HEK293 (cell line): ENCODE results near the gene NOB1.

Source experiments
- ZBTB1 ChIP-seq: fragments of 450-650 bp; formaldehyde crosslinking; IDR thresholded peaks from 2 replicates; pipeline ENCODE4 v1.5.1; 2016; ENCODE audit warnings: missing biosample characterization, missing genetic modification characterization
- ZNF549 ChIP-seq: fragments of 450-650 bp; IDR thresholded peaks from 2 replicates; pipeline ENCODE4 v1.5.1; 2018; ENCODE audit warnings: missing biosample characterization, missing genetic modification characterization, mild to moderate bottlenecking, inconsistent platforms, moderate library complexity
- ZNF571 ChIP-seq: fragments of 450-650 bp; formaldehyde crosslinking; IDR thresholded peaks from 2 replicates; pipeline ENCODE4 v1.5.0; 2017; ENCODE audit warnings: missing biosample characterization, missing genetic modification characterization
- TF ChIP-seq, protein P1 (sequence below): fragments of 450-650 bp; formaldehyde crosslinking; IDR thresholded peaks from 2 replicates; pipeline ENCODE4 v1.5.1; 2016; ENCODE audit warnings: missing biosample characterization, missing genetic modification characterization
- TF ChIP-seq, protein P2 (sequence below): fragments of 450-650 bp; formaldehyde crosslinking; IDR thresholded peaks from 2 replicates; pipeline ENCODE4 v1.5.1; 2016; ENCODE audit warnings: missing biosample characterization, missing genetic modification characterization
- TF ChIP-seq, protein P3 (sequence below): fragments of 450-650 bp; formaldehyde crosslinking; IDR thresholded peaks from 2 replicates; pipeline ENCODE4 v1.5.1; 2016; ENCODE audit warnings: missing biosample characterization, missing genetic modification characterization, low read depth
- TF ChIP-seq, protein P4 (sequence below): fragments of 450-650 bp; formaldehyde crosslinking; IDR thresholded peaks from 2 replicates; pipeline ENCODE4 v1.5.1; 2016; ENCODE audit warnings: missing biosample characterization, missing genetic modification characterization

DNA sequence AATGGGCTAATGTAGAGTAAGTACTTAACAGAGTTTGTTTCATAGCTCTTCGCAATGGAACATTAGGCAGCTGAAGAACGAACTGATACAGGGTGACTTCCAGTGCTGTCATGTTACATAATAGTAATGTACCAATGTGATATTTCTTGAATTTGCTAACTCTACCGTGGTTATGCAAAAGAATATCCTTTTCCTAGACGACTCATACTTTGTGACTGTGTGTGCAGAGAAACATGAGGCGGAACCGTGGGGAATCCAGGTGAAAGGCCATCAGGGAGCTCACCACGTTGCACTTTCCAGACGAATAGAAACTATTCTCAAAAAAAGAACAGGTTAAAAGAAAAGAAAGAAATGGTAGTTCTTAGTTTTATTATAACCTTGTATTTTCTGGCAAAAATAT lies 13.2 kb downstream of the NOB1 start:
- TF ChIP-seq, protein P1, sequence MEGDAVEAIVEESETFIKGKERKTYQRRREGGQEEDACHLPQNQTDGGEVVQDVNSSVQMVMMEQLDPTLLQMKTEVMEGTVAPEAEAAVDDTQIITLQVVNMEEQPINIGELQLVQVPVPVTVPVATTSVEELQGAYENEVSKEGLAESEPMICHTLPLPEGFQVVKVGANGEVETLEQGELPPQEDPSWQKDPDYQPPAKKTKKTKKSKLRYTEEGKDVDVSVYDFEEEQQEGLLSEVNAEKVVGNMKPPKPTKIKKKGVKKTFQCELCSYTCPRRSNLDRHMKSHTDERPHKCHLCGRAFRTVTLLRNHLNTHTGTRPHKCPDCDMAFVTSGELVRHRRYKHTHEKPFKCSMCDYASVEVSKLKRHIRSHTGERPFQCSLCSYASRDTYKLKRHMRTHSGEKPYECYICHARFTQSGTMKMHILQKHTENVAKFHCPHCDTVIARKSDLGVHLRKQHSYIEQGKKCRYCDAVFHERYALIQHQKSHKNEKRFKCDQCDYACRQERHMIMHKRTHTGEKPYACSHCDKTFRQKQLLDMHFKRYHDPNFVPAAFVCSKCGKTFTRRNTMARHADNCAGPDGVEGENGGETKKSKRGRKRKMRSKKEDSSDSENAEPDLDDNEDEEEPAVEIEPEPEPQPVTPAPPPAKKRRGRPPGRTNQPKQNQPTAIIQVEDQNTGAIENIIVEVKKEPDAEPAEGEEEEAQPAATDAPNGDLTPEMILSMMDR (tag by site-specific recombination): no peak
- TF ChIP-seq ZBTB1 (tag by site-specific recombination) (no peak), ZNF571 (tag by site-specific recombination) (no peak), ZNF549 (tag by site-specific recombination) (no peak)
- TF ChIP-seq, protein P2, sequence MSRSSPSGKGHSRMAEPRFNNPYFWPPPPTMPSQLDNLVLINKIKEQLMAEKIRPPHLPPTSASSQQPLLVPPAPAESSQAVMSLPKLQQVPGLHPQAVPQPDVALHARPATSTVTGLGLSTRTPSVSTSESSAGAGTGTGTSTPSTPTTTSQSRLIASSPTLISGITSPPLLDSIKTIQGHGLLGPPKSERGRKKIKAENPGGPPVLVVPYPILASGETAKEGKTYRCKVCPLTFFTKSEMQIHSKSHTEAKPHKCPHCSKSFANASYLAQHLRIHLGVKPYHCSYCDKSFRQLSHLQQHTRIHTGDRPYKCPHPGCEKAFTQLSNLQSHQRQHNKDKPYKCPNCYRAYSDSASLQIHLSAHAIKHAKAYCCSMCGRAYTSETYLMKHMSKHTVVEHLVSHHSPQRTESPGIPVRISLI: no peak
- TF ChIP-seq, protein P3, sequence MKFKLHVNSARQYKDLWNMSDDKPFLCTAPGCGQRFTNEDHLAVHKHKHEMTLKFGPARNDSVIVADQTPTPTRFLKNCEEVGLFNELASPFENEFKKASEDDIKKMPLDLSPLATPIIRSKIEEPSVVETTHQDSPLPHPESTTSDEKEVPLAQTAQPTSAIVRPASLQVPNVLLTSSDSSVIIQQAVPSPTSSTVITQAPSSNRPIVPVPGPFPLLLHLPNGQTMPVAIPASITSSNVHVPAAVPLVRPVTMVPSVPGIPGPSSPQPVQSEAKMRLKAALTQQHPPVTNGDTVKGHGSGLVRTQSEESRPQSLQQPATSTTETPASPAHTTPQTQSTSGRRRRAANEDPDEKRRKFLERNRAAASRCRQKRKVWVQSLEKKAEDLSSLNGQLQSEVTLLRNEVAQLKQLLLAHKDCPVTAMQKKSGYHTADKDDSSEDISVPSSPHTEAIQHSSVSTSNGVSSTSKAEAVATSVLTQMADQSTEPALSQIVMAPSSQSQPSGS (tag by site-specific recombination): no peak
- TF ChIP-seq, protein P4, sequence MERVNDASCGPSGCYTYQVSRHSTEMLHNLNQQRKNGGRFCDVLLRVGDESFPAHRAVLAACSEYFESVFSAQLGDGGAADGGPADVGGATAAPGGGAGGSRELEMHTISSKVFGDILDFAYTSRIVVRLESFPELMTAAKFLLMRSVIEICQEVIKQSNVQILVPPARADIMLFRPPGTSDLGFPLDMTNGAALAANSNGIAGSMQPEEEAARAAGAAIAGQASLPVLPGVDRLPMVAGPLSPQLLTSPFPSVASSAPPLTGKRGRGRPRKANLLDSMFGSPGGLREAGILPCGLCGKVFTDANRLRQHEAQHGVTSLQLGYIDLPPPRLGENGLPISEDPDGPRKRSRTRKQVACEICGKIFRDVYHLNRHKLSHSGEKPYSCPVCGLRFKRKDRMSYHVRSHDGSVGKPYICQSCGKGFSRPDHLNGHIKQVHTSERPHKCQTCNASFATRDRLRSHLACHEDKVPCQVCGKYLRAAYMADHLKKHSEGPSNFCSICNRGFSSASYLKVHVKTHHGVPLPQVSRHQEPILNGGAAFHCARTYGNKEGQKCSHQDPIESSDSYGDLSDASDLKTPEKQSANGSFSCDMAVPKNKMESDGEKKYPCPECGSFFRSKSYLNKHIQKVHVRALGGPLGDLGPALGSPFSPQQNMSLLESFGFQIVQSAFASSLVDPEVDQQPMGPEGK (tag by site-specific recombination): no peak
